Measurements from ENCODE around the gene DET1. TPM values are rescaled to one million over a fixed set of nuclear protein-coding genes. Genes with fewer than 3 reads are reported as not detected.

The DET1 gene
- total RNA-seq, 1 experiment from 2014 or later = 5.2 TPM

- ATAC-seq (no peak), DNase-seq (ENCODE audit: low read depth, low spot score) (no peak)
- CTCF ChIA-PET = no interaction called here
- Histone ChIP-seq H3K27me3 (ENCODE audit: control insufficient read depth, insufficient read depth, low read length) (no peaks in the 10 kb centered on the region), H3K27ac (ENCODE audit: low read length) (no peak overlapping the region), H3K4me3 (ENCODE audit: low read depth in 2 of 2, low read length in 2 of 2) (no peak overlapping the region), H3K4me1 (ENCODE audit: control insufficient read depth, insufficient read depth, low read length) (no peaks in the 10 kb centered on the region), H3K36me3 (ENCODE audit: control insufficient read depth, insufficient read depth, low read length) (no peaks in the 10 kb centered on the region), H3K9me3 (ENCODE audit: control insufficient read depth, insufficient read depth, low read depth, low read length) (no peaks in the 10 kb centered on the region)
- in situ Hi-C loops (cut with HindIII; ENCODE audit: low pct_unique_long_range_greater_than_20kb, low sequenced_read_pairs) = no loop called here
- no TSS peak for BruUV-seq (replicated peaks)
- POLR2A ChIA-PET = interaction anchor here (0.7 kb wide), 1 partner anchor 565 kb away, joined by 3 read pairs; no protein-coding TSS in a partner anchor
- TF ChIP-seq SIN3A (IDR thresholded peaks at IDR 0.05; ENCODE audit: borderline replicate concordance, insufficient read depth, low read depth, low read length) = no peak
- no peak for TF ChIP-seq CTCF (IDR thresholded peaks at IDR 0.05)
- no peak for TF ChIP-seq POLR2AphosphoS5 (IDR thresholded peaks at IDR 0.05; ENCODE audit: low read depth, low read length)
- TF ChIP-seq, protein P1, sequence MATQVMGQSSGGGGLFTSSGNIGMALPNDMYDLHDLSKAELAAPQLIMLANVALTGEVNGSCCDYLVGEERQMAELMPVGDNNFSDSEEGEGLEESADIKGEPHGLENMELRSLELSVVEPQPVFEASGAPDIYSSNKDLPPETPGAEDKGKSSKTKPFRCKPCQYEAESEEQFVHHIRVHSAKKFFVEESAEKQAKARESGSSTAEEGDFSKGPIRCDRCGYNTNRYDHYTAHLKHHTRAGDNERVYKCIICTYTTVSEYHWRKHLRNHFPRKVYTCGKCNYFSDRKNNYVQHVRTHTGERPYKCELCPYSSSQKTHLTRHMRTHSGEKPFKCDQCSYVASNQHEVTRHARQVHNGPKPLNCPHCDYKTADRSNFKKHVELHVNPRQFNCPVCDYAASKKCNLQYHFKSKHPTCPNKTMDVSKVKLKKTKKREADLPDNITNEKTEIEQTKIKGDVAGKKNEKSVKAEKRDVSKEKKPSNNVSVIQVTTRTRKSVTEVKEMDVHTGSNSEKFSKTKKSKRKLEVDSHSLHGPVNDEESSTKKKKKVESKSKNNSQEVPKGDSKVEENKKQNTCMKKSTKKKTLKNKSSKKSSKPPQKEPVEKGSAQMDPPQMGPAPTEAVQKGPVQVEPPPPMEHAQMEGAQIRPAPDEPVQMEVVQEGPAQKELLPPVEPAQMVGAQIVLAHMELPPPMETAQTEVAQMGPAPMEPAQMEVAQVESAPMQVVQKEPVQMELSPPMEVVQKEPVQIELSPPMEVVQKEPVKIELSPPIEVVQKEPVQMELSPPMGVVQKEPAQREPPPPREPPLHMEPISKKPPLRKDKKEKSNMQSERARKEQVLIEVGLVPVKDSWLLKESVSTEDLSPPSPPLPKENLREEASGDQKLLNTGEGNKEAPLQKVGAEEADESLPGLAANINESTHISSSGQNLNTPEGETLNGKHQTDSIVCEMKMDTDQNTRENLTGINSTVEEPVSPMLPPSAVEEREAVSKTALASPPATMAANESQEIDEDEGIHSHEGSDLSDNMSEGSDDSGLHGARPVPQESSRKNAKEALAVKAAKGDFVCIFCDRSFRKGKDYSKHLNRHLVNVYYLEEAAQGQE (IDR thresholded peaks at IDR 0.05; ENCODE audit: insufficient read depth in 1 of 2, low read depth in 2 of 2, low read length in 1 of 2) = no peak
- TF ChIP-seq TCF7L2 (IDR thresholded peaks at IDR 0.05; ENCODE audit: low read depth, low read length) = no peak
- intact Hi-C loops (cut with micrococcal nuclease; ENCODE audit: unreplicated experiment) = no loop called here
Measured at GRCh38 chr15:88535100-88535499, 11.4 kb downstream of the DET1 start.

GRCh38 chr15:88533376-88533775 is 13.1 kb downstream of the DET1 start:
- no peaks in the 10 kb centered on the region for H3K9me3 ChIP-seq (ENCODE audit: control insufficient read depth, insufficient read depth, low read depth, low read length)
- H3K27ac ChIP-seq (ENCODE audit: low read length) = no peak overlapping the region
- H3K36me3 ChIP-seq (ENCODE audit: control insufficient read depth, insufficient read depth, low read length) = no peaks in the 10 kb centered on the region
- intact Hi-C loops (cut with micrococcal nuclease; ENCODE audit: unreplicated experiment) (no loop called here), in situ Hi-C loops (cut with HindIII; ENCODE audit: low pct_unique_long_range_greater_than_20kb, low sequenced_read_pairs) (no loop called here)
- H3K4me3 ChIP-seq (ENCODE audit: low read depth in 2 of 2, low read length in 2 of 2) = no peak overlapping the region
- POLR2A ChIA-PET = interaction anchor here (0.6 kb wide), 1 partner anchor 10 kb away, joined by 11 read pairs; no protein-coding TSS in a partner anchor
- CTCF ChIA-PET = no interaction called here
- no peaks in the 10 kb centered on the region for H3K4me1 ChIP-seq (ENCODE audit: control insufficient read depth, insufficient read depth, low read length)
- H3K27me3 ChIP-seq (ENCODE audit: control insufficient read depth, insufficient read depth, low read length) = no peaks in the 10 kb centered on the region
- DNase-seq (ENCODE audit: low read depth, low spot score) (no peak), ATAC-seq (no peak)
- TF ChIP-seq, protein P1 (IDR thresholded peaks at IDR 0.05; ENCODE audit: insufficient read depth in 1 of 2, low read depth in 2 of 2, low read length in 1 of 2) = no peak
- TF ChIP-seq TCF7L2 (IDR thresholded peaks at IDR 0.05; ENCODE audit: low read depth, low read length) (no peak), SIN3A (IDR thresholded peaks at IDR 0.05; ENCODE audit: borderline replicate concordance, insufficient read depth, low read depth, low read length) (no peak), POLR2AphosphoS5 (IDR thresholded peaks at IDR 0.05; ENCODE audit: low read depth, low read length) (no peak), CTCF (IDR thresholded peaks at IDR 0.05) (no peak)
- no TSS peak for BruUV-seq (replicated peaks)
